HEK293T (cell line): ENCODE results near the gene MED16.
"Not testable (repeated sequence)": the region's sequence is repeated elsewhere in the genome, so short reads cannot be mapped to it uniquely, and the experiment has no call there.

ENCODE experiments used
- CTCF ChIA-PET: fragments of 350-600 bp; formaldehyde crosslinking; extraction: SDS; loops from one replicate; lab custom pipeline; 2021; ENCODE audit warnings: antibody characterized with exemption, inconsistent platforms; lab: Yijun Ruan, JAX
- POLR2A ChIA-PET: fragments of 350-600 bp; formaldehyde crosslinking; extraction: SDS; loops from one replicate; lab custom pipeline; 2020; ENCODE audit warnings: antibody characterized with exemption, inconsistent platforms; lab: Yijun Ruan, JAX
- DNase-seq: peaks from one replicate; pipeline ENCODE4 v3.0.0; 2012; ENCODE audit warnings: mixed read lengths; ENCODE audit errors: extremely low spot score
- ARNT ChIP-seq: fragments of 450-650 bp; IDR thresholded peaks from 2 replicates; pipeline ENCODE4 v1.6.1; 2017; ENCODE audit warnings: mild to moderate bottlenecking
- BHLHE40 ChIP-seq: fragments of 450-650 bp; IDR thresholded peaks from 2 replicates; pipeline ENCODE4 v1.6.1; 2016; ENCODE audit warnings: mild to moderate bottlenecking, moderate library complexity, borderline replicate concordance
- CTBP1 ChIP-seq: fragments of 450-650 bp; IDR thresholded peaks from 2 replicates; pipeline ENCODE4 v1.6.1; 2016; ENCODE audit warnings: borderline replicate concordance
- ELF4 ChIP-seq: fragments of 450-650 bp; IDR thresholded peaks from 2 replicates; pipeline ENCODE4 v1.6.1; 2017; ENCODE audit warnings: antibody characterized with exemption
- FOXA1 ChIP-seq: fragments of 450-650 bp; IDR thresholded peaks from 2 replicates; pipeline ENCODE4 v1.6.1; 2016; ENCODE audit warnings: mild to moderate bottlenecking
- FOXK2 ChIP-seq: fragments of 450-650 bp; IDR thresholded peaks from 2 replicates; pipeline ENCODE4 v1.6.1; 2016; ENCODE audit warnings: mild to moderate bottlenecking
- FOXM1 ChIP-seq: fragments of 450-650 bp; IDR thresholded peaks from 2 replicates; pipeline ENCODE4 v1.6.1; 2017; ENCODE audit warnings: mild to moderate bottlenecking, borderline replicate concordance
- HDGF ChIP-seq: fragments of 450-650 bp; IDR thresholded peaks from 2 replicates; pipeline ENCODE4 v1.6.1; 2017; ENCODE audit warnings: antibody characterized with exemption, borderline replicate concordance
- L3MBTL2 ChIP-seq: fragments of 450-650 bp; conservative IDR thresholded peaks from 2 replicates; pipeline ENCODE4 v1.6.1; 2016; ENCODE audit warnings: mild to moderate bottlenecking
- LEF1 ChIP-seq: fragments of 450-650 bp; IDR thresholded peaks from 2 replicates; pipeline ENCODE4 v1.6.1; 2017; ENCODE audit warnings: mild to moderate bottlenecking, borderline replicate concordance
- NFRKB ChIP-seq: fragments of 450-650 bp; IDR thresholded peaks from 2 replicates; pipeline ENCODE4 v1.6.1; 2016; ENCODE audit warnings: mild to moderate bottlenecking, moderate library complexity
- PKNOX1 ChIP-seq: fragments of 450-650 bp; IDR thresholded peaks from 2 replicates; pipeline ENCODE4 v1.6.1; 2016
- SP1 ChIP-seq: fragments of 450-650 bp; IDR thresholded peaks from 2 replicates; pipeline ENCODE4 v1.6.1; 2017
- SUZ12 ChIP-seq: fragments of 450-650 bp; IDR thresholded peaks from 2 replicates; pipeline ENCODE4 v1.6.1; 2016; ENCODE audit warnings: mild to moderate bottlenecking
- TARDBP ChIP-seq: fragments of 450-650 bp; IDR thresholded peaks from 2 replicates; pipeline ENCODE4 v1.6.1; 2016
- ZNF384 ChIP-seq: fragments of 450-650 bp; IDR thresholded peaks from 2 replicates; pipeline ENCODE4 v1.6.1; 2016

Gene MED16

DNA sequence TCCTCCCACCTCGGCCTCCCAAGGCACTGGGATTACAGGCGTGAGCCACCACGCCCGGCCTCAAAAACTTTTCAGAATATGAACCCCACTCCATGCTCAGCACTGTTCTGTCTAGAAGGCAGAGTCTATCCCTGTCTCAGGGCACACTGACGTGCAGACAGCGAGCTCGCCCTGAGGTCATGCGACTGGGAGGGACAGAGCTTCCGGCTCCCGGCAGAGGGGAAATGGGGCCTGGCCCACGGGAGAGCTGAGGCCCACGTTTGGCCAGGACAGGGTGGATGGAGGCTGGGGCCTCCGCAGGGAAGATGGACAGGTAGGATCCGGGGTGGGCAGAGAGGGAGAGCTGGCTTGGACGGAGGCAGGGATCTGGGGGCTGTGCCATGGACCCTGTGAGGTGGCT, 68.1 kb downstream of the MED16 start:
- ChIA-PET CTCF (no interaction called here), POLR2A (no interaction called here)
- no peak for TF ChIP-seq ARNT
- no peak for TF ChIP-seq SUZ12
- TF ChIP-seq NFRKB = no peak
- no peak for DNase-seq

DNA sequence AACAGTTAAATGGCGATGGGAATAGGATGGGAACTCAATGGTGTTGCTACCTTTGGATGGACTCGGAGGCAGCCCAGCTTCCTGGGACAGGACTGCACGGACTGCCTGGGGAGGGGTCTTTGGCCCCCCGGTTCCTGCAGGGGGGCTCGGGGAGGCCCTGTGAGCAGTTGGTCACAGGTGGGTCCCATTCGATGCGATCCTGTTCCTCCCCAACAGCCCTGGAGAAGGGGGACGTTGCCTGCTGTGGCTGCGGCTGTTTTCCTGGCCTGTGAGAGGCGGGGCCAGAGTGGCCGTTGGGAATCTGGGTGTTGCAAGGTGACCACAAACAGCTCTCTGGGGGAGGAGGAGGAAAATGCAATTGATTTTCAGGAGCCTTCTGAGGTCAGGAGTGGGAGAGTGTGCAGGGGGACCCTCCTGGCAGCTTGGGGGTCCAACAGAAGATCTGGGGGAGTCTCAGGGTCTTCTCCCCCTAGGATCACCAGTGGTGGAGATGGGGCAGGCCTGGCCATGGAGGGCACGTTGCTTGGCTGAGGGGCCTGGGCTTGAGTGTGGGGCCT, 69.3 kb downstream of the MED16 start:
- POLR2A ChIA-PET = no interaction called here

GRCh38 chr19:821825-822503, 71.0 kb downstream of the MED16 start, which contains the start of gene PLPPR3:
PLPPR3 (minus strand) TSS chr19:821955; CDS start chr19:821559, 396 bp downstream.
- no peak for DNase-seq
- POLR2A ChIA-PET = no interaction called here
- CTCF ChIA-PET = no interaction called here
- no peak for TF ChIP-seq FOXM1
- no peak for TF ChIP-seq SP1
- no peak for TF ChIP-seq TARDBP
- TF ChIP-seq PKNOX1 = no peak
- no peak for TF ChIP-seq BHLHE40
- no peak for TF ChIP-seq SUZ12
- TF ChIP-seq HDGF = no peak
- TF ChIP-seq FOXA1 = no peak
- no peak for TF ChIP-seq ARNT
- no peak for TF ChIP-seq NFRKB
- no peak for TF ChIP-seq ZNF384
- no peak for TF ChIP-seq LEF1
- TF ChIP-seq ELF4 = no peak
- no peak for TF ChIP-seq FOXK2
- TF ChIP-seq L3MBTL2 = no peak
- TF ChIP-seq CTBP1 = no peak

More for the DNA sequence above, 69.3 kb downstream of the MED16 start:
- CTCF ChIA-PET = no interaction called here
- no peak for DNase-seq
- no peak for TF ChIP-seq ELF4
- TF ChIP-seq SP1 = no peak
- TF ChIP-seq BHLHE40 = no peak

DNA sequence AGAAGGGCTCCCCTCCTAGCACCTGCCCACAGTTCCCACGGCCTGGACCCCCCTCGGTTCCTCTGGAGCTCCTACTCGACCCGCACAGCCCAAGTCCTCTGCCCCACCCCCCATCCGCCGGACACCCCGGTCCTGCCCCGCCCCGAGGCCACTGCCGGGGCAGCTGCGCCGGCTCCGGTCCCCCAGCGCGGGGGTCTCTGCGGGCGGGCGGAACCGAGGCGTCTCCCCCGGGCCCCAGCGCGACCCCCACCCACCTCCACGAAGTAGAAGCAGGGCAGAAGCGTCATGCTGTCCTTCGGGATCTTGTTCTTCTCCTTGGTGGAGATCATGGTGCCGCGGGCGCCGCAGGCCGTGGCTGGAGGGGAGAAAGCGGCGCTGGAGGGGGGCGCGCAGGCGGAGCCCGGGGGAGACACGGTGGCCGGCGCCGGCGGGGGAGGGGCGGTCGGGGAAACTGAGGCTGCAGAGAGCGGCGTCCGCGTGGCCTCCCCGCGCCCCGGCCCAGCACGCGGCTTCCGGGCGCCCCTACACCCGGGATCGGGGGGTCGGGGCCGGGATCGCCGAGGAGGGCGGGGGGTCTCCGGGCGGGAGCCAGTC, 71.7 kb downstream of the MED16 start:
- ChIA-PET CTCF (no interaction called here), POLR2A (interaction anchor here (0.9 kb wide), 1 partner anchor 17 kb away, joined by 3 read pairs; no protein-coding TSS in a partner anchor)
- TF ChIP-seq HDGF (no peak), NFRKB (no peak), ARNT (no peak), LEF1 (no peak), SUZ12 (no peak), BHLHE40 (no peak), L3MBTL2 (no peak), SP1 (no peak), PKNOX1 (no peak), ZNF384 (no peak), TARDBP (no peak), FOXK2 (no peak), FOXM1 (no peak), FOXA1 (no peak)
- DNase-seq = no peak

GRCh38 chr19:820212-820611, 72.8 kb downstream of the MED16 start:
- POLR2A ChIA-PET = interaction anchor here (0.9 kb wide), 1 partner anchor 15 kb away, joined by 3 read pairs; no protein-coding TSS in a partner anchor
- CTCF ChIA-PET, DNase-seq: not testable (repeated sequence)
